HG03097 (cell line): Measurements from ENCODE around the gene RNF5.
"Not testable (repeated sequence)": the region's sequence is repeated elsewhere in the genome, so short reads cannot be mapped to it uniquely, and the experiment has no call there.

Source experiments
- ATAC-seq: cut with Tn5 transposase; IDR thresholded peaks from one replicate; pipeline ENCODE4 v1.9.1; 2021; ENCODE audit not compliant: unreplicated experiment, low FRiP score

Gene RNF5

GRCh38 chr6:32203426-32204267 lies 25.4 kb downstream of the RNF5 start:
- no peak for ATAC-seq

GRCh38 chr6:32204268-32204715 lies 26.1 kb downstream of the RNF5 start:
- ATAC-seq, result no peak

GRCh38 chr6:32208996-32209395 lies 30.8 kb downstream of the RNF5 start:
- ATAC-seq, result no peak

- ATAC-seq, result no peak
Observed at GRCh38 chr6:32210191-32210601, 32.0 kb downstream of the RNF5 start.

GRCh38 chr6:32211432-32211831 lies 33.2 kb downstream of the RNF5 start:
- ATAC-seq, result not testable (repeated sequence)

GRCh38 chr6:32212076-32212760 lies 34.0 kb downstream of the RNF5 start:
- ATAC-seq, result no peak

- ATAC-seq, result no peak
Observed at GRCh38 chr6:32213649-32214048, 35.4 kb downstream of the RNF5 start.

GRCh38 chr6:32214126-32214525 lies 35.9 kb downstream of the RNF5 start:
- ATAC-seq, result no peak

- no peak for ATAC-seq
Observed at GRCh38 chr6:32215617-32216016, 37.4 kb downstream of the RNF5 start.

GRCh38 chr6:32216285-32216684 lies 38.1 kb downstream of the RNF5 start:
- no peak for ATAC-seq

- no peak for ATAC-seq
Observed at GRCh38 chr6:32216998-32217397, 38.8 kb downstream of the RNF5 start.

- ATAC-seq, result no peak
Observed at GRCh38 chr6:32218167-32218566, 40.0 kb downstream of the RNF5 start.

- no peak for ATAC-seq
Observed at GRCh38 chr6:32220021-32220420, 41.8 kb downstream of the RNF5 start.

- no peak for ATAC-seq
Observed at GRCh38 chr6:32222333-32223230, 44.4 kb downstream of the RNF5 start.

- no peak for ATAC-seq
Observed at GRCh38 chr6:32223258-32224235, 45.3 kb downstream of the RNF5 start, which contains the start of gene NOTCH4. Gene NOTCH4 (minus strand): TSS chr6:32224067. CDS start chr6:32223928, 139 bp downstream.

- ATAC-seq, result no peak
Observed at GRCh38 chr6:32224696-32225095, 46.5 kb downstream of the RNF5 start.

- ATAC-seq, result no peak
Observed at GRCh38 chr6:32226434-32226833, 48.2 kb downstream of the RNF5 start.
